Endodermal cell (in vitro differentiated cells): ENCODE data around the gene WNT9B. TPM values are rescaled to one million over a fixed set of nuclear protein-coding genes. Genes with fewer than 3 reads are reported as not detected.

Experiments used
- DNase-seq: peaks from one replicate; pipeline ENCODE4 v3.0.0-alpha.2; 2017
- H3K27ac ChIP-seq: 2 replicates; pipeline ENCODE4 v1.5.1; 2013; ENCODE audit warnings: mild to moderate bottlenecking, low read depth, low read length, moderate library complexity
- H3K27me3 ChIP-seq: 2 replicates; pipeline ENCODE4 v1.6.1; 2013; ENCODE audit warnings: mild to moderate bottlenecking, low read length, moderate library complexity; ENCODE audit not compliant: insufficient read depth, control insufficient read depth, poor library complexity, severe bottlenecking
- H3K36me3 ChIP-seq: 2 replicates; pipeline ENCODE4 v1.7.0; 2013; ENCODE audit warnings: mild to moderate bottlenecking, low read length, moderate library complexity; ENCODE audit not compliant: control insufficient read depth, insufficient read depth
- H3K4me1 ChIP-seq: one replicate; pipeline ENCODE4 v1.7.0; 2013; ENCODE audit warnings: low read length; ENCODE audit not compliant: control insufficient read depth, insufficient read depth
- H3K4me3 ChIP-seq: 2 replicates; pipeline ENCODE4 v1.5.1; 2013; ENCODE audit warnings: mild to moderate bottlenecking, low read length, moderate library complexity
- H3K9ac ChIP-seq: 2 replicates; pipeline ENCODE4 v1.6.1; 2013; ENCODE audit warnings: mild to moderate bottlenecking, low read length, moderate library complexity; ENCODE audit not compliant: poor library complexity, severe bottlenecking; ENCODE audit errors: extremely low read depth
- H3K9me3 ChIP-seq: 2 replicates; pipeline ENCODE4 v1.6.1; 2013; ENCODE audit warnings: mild to moderate bottlenecking, low read length, moderate library complexity; ENCODE audit not compliant: control insufficient read depth
- H3K27ac Mint-ChIP-seq: 2 replicates; pipeline ENCODE4 v1.8.0; 2020; ENCODE audit warnings: mixed read lengths
- H3K27me3 Mint-ChIP-seq: 2 replicates; pipeline ENCODE4 v1.8.0; 2021; ENCODE audit warnings: mild to moderate bottlenecking, mixed read lengths; ENCODE audit not compliant: insufficient read depth
- H3K36me3 Mint-ChIP-seq: 2 replicates; pipeline ENCODE4 v1.8.0; 2020; ENCODE audit warnings: low read depth, mixed read lengths
- H3K4me1 Mint-ChIP-seq: 2 replicates; pipeline ENCODE4 v1.8.0; 2020; ENCODE audit warnings: mixed read lengths
- H3K4me3 Mint-ChIP-seq: 2 replicates; pipeline ENCODE4 v1.8.0; 2020; ENCODE audit warnings: mild to moderate bottlenecking, moderate library complexity, mixed read lengths
- H3K9me3 Mint-ChIP-seq: 2 replicates; pipeline ENCODE4 v1.8.0; 2020; ENCODE audit warnings: mild to moderate bottlenecking, mixed read lengths
- CTCF ChIP-seq: fragments of 200-600 bp; sonication (generic); conservative IDR thresholded peaks from 2 replicates; pipeline ENCODE4 v1.5.0; 2021; ENCODE audit warnings: antibody characterized with exemption, mild to moderate bottlenecking
- WGBS, 2 experiments: methylation state at CpG; one replicate each; pipeline versions ENCODE4 v1.1.5 to v1.1.7; 2013; ENCODE audit warnings: missing lambda C conversion rate in 2 of 2, mixed read lengths in 1 of 2; ENCODE audit not compliant: insufficient coverage in 1 of 2, insufficient read length in 1 of 2; 5-methylcytosine and 5-hydroxymethylcytosine counted together
- total RNA-seq, 2 donors: library from RNA; stranded (reverse); fragmentation: NEBNext Ultra II Directional in 1 of 2; extraction: Animal tissue kit (Norgen Biotek cat#: 25700) in 1 of 2; gene quantifications; 2 replicates in 1 of 2; 3 replicates in 1 of 2; pipeline ENCODE4 v1.2.1, GENCODE V29; 2021

The WNT9B gene
- total RNA-seq, 2 donors from 2014 or later: 0.33 TPM; not detected in 1

DNA sequence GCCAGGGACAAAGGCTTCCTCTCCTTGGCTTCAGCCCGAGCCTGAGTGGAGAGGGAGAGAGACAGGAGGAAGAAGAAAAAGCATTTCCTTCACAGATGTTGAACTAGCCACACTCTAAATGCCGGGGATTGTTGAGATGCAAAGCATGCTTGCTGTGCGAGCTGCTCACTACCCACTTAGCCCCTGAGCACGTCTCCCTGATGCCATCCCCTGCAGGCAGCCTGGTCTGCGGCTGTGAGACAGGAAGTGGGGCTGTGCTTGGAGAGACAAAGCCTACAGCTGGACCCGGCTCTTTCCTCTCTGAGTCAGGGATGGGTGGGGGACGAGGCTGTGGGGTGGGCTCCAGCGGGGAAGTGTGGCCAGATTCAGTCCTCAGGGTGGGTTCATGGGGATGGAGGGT is 13.7 kb downstream of the WNT9B start:
- H3K27ac Mint-ChIP-seq: no peak overlapping the region

DNA sequence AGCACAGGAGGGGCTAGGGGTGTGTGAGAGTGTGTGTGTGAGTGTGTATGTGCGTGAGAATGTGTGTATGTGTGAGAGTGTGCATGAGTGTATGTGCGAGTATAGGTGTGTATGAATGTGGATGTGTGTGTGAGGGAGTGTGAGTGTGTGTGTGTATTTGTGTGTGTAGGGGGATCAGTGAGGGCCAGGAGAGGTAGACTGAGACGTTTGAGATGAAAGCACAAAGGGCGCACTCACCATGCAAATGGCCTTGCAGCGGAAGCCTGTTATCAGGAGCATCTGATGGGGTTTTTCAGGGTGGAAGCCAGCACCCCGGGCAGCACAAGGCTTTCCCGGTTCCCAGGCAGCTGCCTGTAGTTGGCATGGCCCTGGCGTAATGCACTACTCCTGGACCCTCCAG is 14.9 kb downstream of the WNT9B start:
- no peaks in the 10 kb centered on the region for H3K36me3 Mint-ChIP-seq
- no peaks in the 10 kb centered on the region for H3K36me3 ChIP-seq
- no peak for TF ChIP-seq CTCF
- H3K27ac Mint-ChIP-seq: no peak overlapping the region
- H3K4me3 ChIP-seq: no peak overlapping the region
- H3K27me3 Mint-ChIP-seq: peaks cover 17% of the 10 kb centered on the region
- WGBS, 2 experiments: 84 to 88% methylated on average over 7 to 8 of the region's 8 CpGs
- H3K9ac ChIP-seq: no peak overlapping the region
- no peaks in the 10 kb centered on the region for H3K4me1 ChIP-seq
- no peaks in the 10 kb centered on the region for H3K27me3 ChIP-seq
- H3K27ac ChIP-seq: no peak overlapping the region
- no peaks in the 10 kb centered on the region for H3K9me3 ChIP-seq
- H3K4me3 Mint-ChIP-seq: no peak overlapping the region
- H3K4me1 Mint-ChIP-seq: no peaks in the 10 kb centered on the region
- no peaks in the 10 kb centered on the region for H3K9me3 Mint-ChIP-seq
- DNase-seq: peak; percentile 41

More for the DNA sequence above, 13.7 kb downstream of the WNT9B start:
- Histone ChIP-seq H3K9ac (no peak overlapping the region), H3K9me3 (no peaks in the 10 kb centered on the region), H3K36me3 (no peaks in the 10 kb centered on the region), H3K27ac (no peak overlapping the region), H3K4me1 (no peaks in the 10 kb centered on the region), H3K27me3 (no peaks in the 10 kb centered on the region), H3K4me3 (no peak overlapping the region)
- 73 to 75% methylated on average over 3 to 8 of the region's 8 CpGs for WGBS, 2 experiments
- Mint-ChIP-seq H3K27me3 (peaks cover 14% of the 10 kb centered on the region), H3K9me3 (no peaks in the 10 kb centered on the region), H3K4me1 (peaks cover under 1% of the 10 kb centered on the region), H3K4me3 (no peak overlapping the region), H3K36me3 (no peaks in the 10 kb centered on the region)
- DNase-seq: peak; percentile 74
- no peak for TF ChIP-seq CTCF

- no peak overlapping the region for H3K4me3 ChIP-seq
- Mint-ChIP-seq H3K4me3 (no peak overlapping the region), H3K27ac (no peak overlapping the region), H3K9me3 (no peaks in the 10 kb centered on the region), H3K36me3 (no peaks in the 10 kb centered on the region), H3K27me3 (peaks cover 21% of the 10 kb centered on the region), H3K4me1 (no peaks in the 10 kb centered on the region)
- H3K27ac ChIP-seq: no peak overlapping the region
- H3K36me3 ChIP-seq: no peaks in the 10 kb centered on the region
- DNase-seq: peak; percentile 40
- H3K27me3 ChIP-seq: no peaks in the 10 kb centered on the region
- no peaks in the 10 kb centered on the region for H3K9me3 ChIP-seq
- no peak overlapping the region for H3K9ac ChIP-seq
- no peak for TF ChIP-seq CTCF
- no peaks in the 10 kb centered on the region for H3K4me1 ChIP-seq
Observed at GRCh38 chr17:46866747-46867146, 15.4 kb downstream of the WNT9B start.
